GM12892 (cell line): ENCODE data around the gene RASSF4.
"Not testable (repeated sequence)": the region's sequence is repeated elsewhere in the genome, so short reads cannot be mapped to it uniquely, and the experiment has no call there.

ENCODE experiments used
- POLR2A ChIP-seq: IDR thresholded peaks from 2 replicates; pipeline ENCODE4 v1.6.1; 2011; ENCODE audit warnings: low read depth, low read length, control low read depth
- POLR2AphosphoS5 ChIP-seq: IDR thresholded peaks from 2 replicates; pipeline ENCODE4 v1.6.1; 2011; ENCODE audit warnings: low read depth, low read length, control low read depth

DNA sequence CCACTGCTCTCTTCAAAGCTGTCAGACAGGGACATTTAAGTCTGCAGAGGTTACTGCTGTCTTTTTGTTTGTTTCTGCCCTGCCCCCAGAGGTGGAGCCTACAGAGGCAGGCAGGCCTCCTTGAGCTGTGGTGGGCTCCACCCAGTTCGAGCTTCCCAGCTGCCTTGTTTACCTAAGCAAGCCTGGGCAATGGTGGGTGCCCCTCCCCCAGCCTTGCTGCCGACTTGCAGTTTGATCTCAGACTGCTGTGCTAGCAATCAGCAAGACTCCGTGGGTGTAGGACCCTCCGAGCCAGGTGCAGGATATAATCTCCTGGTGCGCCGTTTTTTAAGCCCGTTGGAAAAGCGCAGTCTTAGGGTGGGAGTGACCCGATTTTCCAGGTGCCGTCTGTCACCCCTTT is 55.0 kb downstream of the RASSF4 start:
- TF ChIP-seq POLR2AphosphoS5, POLR2A: not testable (repeated sequence)
